Ovary (tissue), 9 donors: ENCODE measurements around the gene RPS24. TPM values are rescaled to one million over a fixed set of nuclear protein-coding genes. Genes with fewer than 3 reads are reported as not detected.

ENCODE experiments used
- DNase-seq, 5 donors: peaks; one replicate each; pipeline ENCODE4 v3.0.0-alpha.2; 2019 to 2020
- H3K27ac ChIP-seq, 2 donors: fragments of 200-600 bp; one replicate each; pipeline versions ENCODE4 v1.5.1 to v1.8.0; 2019 to 2022
- H3K27me3 ChIP-seq: fragments of 200-600 bp; one replicate; pipeline ENCODE4 v1.8.0; 2022
- H3K36me3 ChIP-seq: fragments of 200-600 bp; sonication (generic); one replicate; pipeline ENCODE4 v1.5.1; 2019
- H3K4me1 ChIP-seq: one replicate; pipeline ENCODE4 v1.8.1; 2013; ENCODE audit warnings: mild to moderate bottlenecking, moderate library complexity; ENCODE audit not compliant: insufficient read depth
- H3K4me3 ChIP-seq: fragments of 200-600 bp; sonication (generic); one replicate; pipeline ENCODE4 v1.5.1; 2017
- H3K9me3 ChIP-seq, 2 donors: fragments of 200-600 bp in 1 of 2; sonication (generic) in 1 of 2; one replicate each; pipeline versions ENCODE4 v1.5.1 to v1.8.1; 2013 to 2019; ENCODE audit warnings: mild to moderate bottlenecking in 1 of 2, moderate library complexity in 1 of 2
- EP300 ChIP-seq: sonication (generic); formaldehyde crosslinking; IDR thresholded peaks from one replicate; pipeline ENCODE4 v1.6.1; 2017; ENCODE audit warnings: antibody characterized with exemption
- POLR2A ChIP-seq: fragments of 450-650 bp; IDR thresholded peaks from one replicate; pipeline ENCODE4 v1.6.1; 2017; ENCODE audit warnings: antibody characterized with exemption, mild to moderate bottlenecking, moderate library complexity
- WGBS, 3 donors: extraction: QIAGEN DNeasy Blood & Tissue Kit in 1 of 3; methylation state at CpG; one replicate each; pipeline versions ENCODE4 v1.1.5 to v1.1.7; 2013 to 2017; 5-methylcytosine and 5-hydroxymethylcytosine counted together
- intact Hi-C, 4 donors: fragments of 100-400 bp; cut with DNase I; formaldehyde crosslinking; loops; one replicate each; pipeline versions ENCODE4 v1.11.0 to v1.15.1; 2022 to 2023
- polyA plus RNA-seq, 2 donors: library from polyadenylated mRNA; stranded (reverse); fragments of 200-250 nt in 1 of 2; fragments of 350-450 nt in 1 of 2; fragmentation: Illumina TruSeq in 1 of 2; extraction: RNeasy Lipid Tissue Mini Kit (QIAGEN cat#74804) in 1 of 2; gene quantifications; one replicate each; pipeline ENCODE4 v1.2.3, GENCODE V29; 2013 to 2014
- total RNA-seq, 7 donors: library from RNA; depleted of rRNA in 2 of 7; stranded (reverse); fragments of >200 nt in 2 of 7; fragmentation: NEBNext Ultra II Directional in 3 of 7; extraction: Animal tissue kit (Norgen Biotek cat#: 25700) in 3 of 7; gene quantifications; one replicate each; pipeline versions ENCODE4 v1.1.0 to v1.2.4, GENCODE V29; 2016 to 2023
- TF ChIP-seq, protein P1 (sequence below), 3 donors: fragments of 450-650 bp in 2 of 3; fragments of 200-600 bp in 1 of 3; IDR thresholded peaks; one replicate each; pipeline versions ENCODE4 v1.5.1 to v1.8.0; 2016 to 2022; ENCODE audit warnings: antibody characterized with exemption in 3 of 3, mild to moderate bottlenecking in 1 of 3
- donor health status: DM: no; HTN: no; CAD: no; lungs with moderate emphysema.
- donor health status: DM: no; HTN: no; CAD: no.
- donor health status: Bipolar disorder and iron deficiency.
- donor health status: DM: yes; HTN: yes; CAD: no.
- donor health status: DM: no; HTN: no; CAD: no.
- donor health status: DM: yes; HTN: yes; CAD: no.

Gene RPS24
- total and polyA plus RNA-seq, 9 donors, result 2,773 to 9,785 (median 4,074) TPM

GRCh38 chr10:78047314-78047891 is 13.7 kb downstream of the RPS24 start:
- no peaks in the 10 kb centered on the region for H3K36me3 ChIP-seq
- WGBS, 3 donors, result 7 to 16% (median 14%) methylated on average over 13 of the region's 13 CpGs
- H3K4me3 ChIP-seq, result no peak overlapping the region
- H3K27ac ChIP-seq, result no peak overlapping the region
- no peaks in the 10 kb centered on the region for H3K27me3 ChIP-seq
- H3K4me1 ChIP-seq, result no peaks in the 10 kb centered on the region
- peak; percentile 83 to 92 (median 91) for DNase-seq
- no peaks in the 10 kb centered on the region for H3K9me3 ChIP-seq
- no peak for TF ChIP-seq POLR2A
- TF ChIP-seq, protein P1, sequence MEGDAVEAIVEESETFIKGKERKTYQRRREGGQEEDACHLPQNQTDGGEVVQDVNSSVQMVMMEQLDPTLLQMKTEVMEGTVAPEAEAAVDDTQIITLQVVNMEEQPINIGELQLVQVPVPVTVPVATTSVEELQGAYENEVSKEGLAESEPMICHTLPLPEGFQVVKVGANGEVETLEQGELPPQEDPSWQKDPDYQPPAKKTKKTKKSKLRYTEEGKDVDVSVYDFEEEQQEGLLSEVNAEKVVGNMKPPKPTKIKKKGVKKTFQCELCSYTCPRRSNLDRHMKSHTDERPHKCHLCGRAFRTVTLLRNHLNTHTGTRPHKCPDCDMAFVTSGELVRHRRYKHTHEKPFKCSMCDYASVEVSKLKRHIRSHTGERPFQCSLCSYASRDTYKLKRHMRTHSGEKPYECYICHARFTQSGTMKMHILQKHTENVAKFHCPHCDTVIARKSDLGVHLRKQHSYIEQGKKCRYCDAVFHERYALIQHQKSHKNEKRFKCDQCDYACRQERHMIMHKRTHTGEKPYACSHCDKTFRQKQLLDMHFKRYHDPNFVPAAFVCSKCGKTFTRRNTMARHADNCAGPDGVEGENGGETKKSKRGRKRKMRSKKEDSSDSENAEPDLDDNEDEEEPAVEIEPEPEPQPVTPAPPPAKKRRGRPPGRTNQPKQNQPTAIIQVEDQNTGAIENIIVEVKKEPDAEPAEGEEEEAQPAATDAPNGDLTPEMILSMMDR (IDR thresholded peaks at IDR 0.05), result peak; percentile 77 to 83 (median 78)
- TF ChIP-seq EP300, result no peak
- intact Hi-C loops, result loop anchor here (5.0 to 10.0 kb wide), 5 partner anchors 165 to 1150 kb away; partner anchors contain the start of gene ZMIZ1 (in 1 of the 4)

DNA sequence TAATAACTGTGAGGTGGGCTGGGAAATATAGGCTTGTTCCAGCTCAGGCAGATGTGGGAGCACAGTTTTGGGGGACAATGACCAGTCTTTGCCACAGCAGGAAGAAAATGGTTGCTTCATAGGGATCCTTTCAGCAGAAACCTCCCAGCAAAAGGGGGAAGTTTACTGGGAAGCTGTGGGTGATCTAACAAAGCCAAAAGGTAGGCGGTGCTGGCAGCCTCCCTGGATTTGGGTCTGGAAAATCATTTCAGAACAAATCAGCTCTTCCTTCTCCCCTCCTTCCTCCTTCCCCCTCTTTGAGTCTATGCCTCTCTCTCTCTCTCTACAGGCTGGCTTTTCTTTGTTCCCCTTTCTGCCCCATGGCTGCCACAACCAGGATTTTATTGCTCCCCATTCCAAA is 16.2 kb downstream of the RPS24 start:
- no peaks in the 10 kb centered on the region for H3K36me3 ChIP-seq
- H3K27me3 ChIP-seq, result no peaks in the 10 kb centered on the region
- H3K4me3 ChIP-seq, result no peak overlapping the region
- WGBS, 3 donors, result 70 to 87% (median 80%) methylated on average over 1 of the region's 1 CpG
- DNase-seq, result no peak
- H3K4me1 ChIP-seq, result no peaks in the 10 kb centered on the region
- no peaks in the 10 kb centered on the region for H3K9me3 ChIP-seq
- intact Hi-C loops, result loop anchor here (5.0 to 10.0 kb wide), 5 partner anchors 162 to 1147 kb away; partner anchors contain the start of gene ZMIZ1 (in 1 of the 4)
- TF ChIP-seq POLR2A (no peak), EP300 (no peak)
- TF ChIP-seq, protein P1 (IDR thresholded peaks at IDR 0.05), result no peak
- H3K27ac ChIP-seq, result no peak overlapping the region

GRCh38 chr10:78053211-78053868 is 19.7 kb downstream of the RPS24 start:
- 55 to 57% (median 56%) methylated on average over 7 of the region's 7 CpGs for WGBS, 3 donors
- no peaks in the 10 kb centered on the region for H3K36me3 ChIP-seq
- H3K9me3 ChIP-seq, result no peaks in the 10 kb centered on the region
- H3K4me3 ChIP-seq, result no peak overlapping the region
- no peak overlapping the region for H3K27ac ChIP-seq
- no peaks in the 10 kb centered on the region for H3K4me1 ChIP-seq
- peak in 1 of 5 donors; percentile 7 for DNase-seq
- intact Hi-C loops, result no loop called here
- TF ChIP-seq EP300 (no peak), POLR2A (no peak)
- TF ChIP-seq, protein P1 (IDR thresholded peaks at IDR 0.05), result no peak
- H3K27me3 ChIP-seq, result no peaks in the 10 kb centered on the region

- intact Hi-C loops, result no loop called here
- Histone ChIP-seq H3K36me3 (no peaks in the 10 kb centered on the region), H3K4me1 (no peaks in the 10 kb centered on the region), H3K27me3 (no peaks in the 10 kb centered on the region), H3K27ac (no peak overlapping the region), H3K4me3 (no peak overlapping the region), H3K9me3 (no peaks in the 10 kb centered on the region)
- peak in 1 of 5 donors; percentile 7 for DNase-seq
- TF ChIP-seq EP300 (no peak), POLR2A (no peak)
- TF ChIP-seq, protein P1 (IDR thresholded peaks at IDR 0.05), result no peak
- 67 to 78% (median 75%) methylated on average over 5 of the region's 5 CpGs for WGBS, 3 donors
These were observed 24.9 kb downstream of the RPS24 start for GRCh38 chr10:78058562-78058961.
